ENCODE measurements around the gene MTMR3.

Gene MTMR3

GRCh38 chr22:30029512-30029911 is 146.5 kb downstream of the MTMR3 start:
- no peak for DNase-seq

- DNase-seq: no peak
Measured at GRCh38 chr22:30030329-30030728, 147.4 kb downstream of the MTMR3 start.

- no peak for DNase-seq
Measured at GRCh38 chr22:30031328-30031727, 148.4 kb downstream of the MTMR3 start.

- DNase-seq: no peak
Measured at GRCh38 chr22:30031764-30032455, 148.9 kb downstream of the MTMR3 start.

GRCh38 chr22:30033137-30033536 is 150.2 kb downstream of the MTMR3 start:
- DNase-seq: no peak

GRCh38 chr22:30033901-30034300 is 150.9 kb downstream of the MTMR3 start:
- no peak for DNase-seq

- peak; percentile 50 for DNase-seq
Measured at GRCh38 chr22:30036656-30037055, 153.7 kb downstream of the MTMR3 start.

- DNase-seq: peak; percentile 64
Measured at GRCh38 chr22:30038219-30038618, 155.2 kb downstream of the MTMR3 start.

GRCh38 chr22:30040499-30041260 is 157.7 kb downstream of the MTMR3 start:
- DNase-seq: no peak

GRCh38 chr22:30041475-30041874 is 158.5 kb downstream of the MTMR3 start:
- DNase-seq: no peak

- no peak for DNase-seq
Measured at GRCh38 chr22:30041881-30042280, 158.9 kb downstream of the MTMR3 start.

GRCh38 chr22:30043161-30043560 is 160.2 kb downstream of the MTMR3 start:
- no peak for DNase-seq

GRCh38 chr22:30044369-30044768 is 161.4 kb downstream of the MTMR3 start:
- peak; percentile 82 for DNase-seq

- no peak for DNase-seq
Measured at GRCh38 chr22:30044881-30045493, 162.0 kb downstream of the MTMR3 start.

GRCh38 chr22:30045494-30045887 is 162.5 kb downstream of the MTMR3 start:
- no peak for DNase-seq

GRCh38 chr22:30045901-30046715 is 163.1 kb downstream of the MTMR3 start:
- no peak for DNase-seq

- no peak for DNase-seq
Measured at GRCh38 chr22:30046716-30047363, 163.9 kb downstream of the MTMR3 start.

GRCh38 chr22:30047364-30047738 is 164.4 kb downstream of the MTMR3 start:
- no peak for DNase-seq

- DNase-seq: no peak
Measured at GRCh38 chr22:30048681-30049080, 165.7 kb downstream of the MTMR3 start.

GRCh38 chr22:30054067-30054763 is 171.2 kb downstream of the MTMR3 start:
- DNase-seq: no peak

GRCh38 chr22:30054764-30055069 is 171.7 kb downstream of the MTMR3 start:
- no peak for DNase-seq

GRCh38 chr22:30056015-30056414 is 173.0 kb downstream of the MTMR3 start:
- peak; percentile 54 for DNase-seq
